Keratinocyte (primary cell): ENCODE measurements around the gene SLK.

ENCODE experiments used
- EZH2 ChIP-seq: IDR thresholded peaks from one replicate; pipeline ENCODE4 v1.6.1; 2012; ENCODE audit warnings: inconsistent platforms, mild to moderate bottlenecking, low read length, moderate library complexity
- TF ChIP-seq, protein P1 (sequence below), 3 experiments: IDR thresholded peaks in 1 of 3; conservative IDR thresholded peaks in 1 of 3; optimal IDR thresholded peaks in 1 of 3; 2 replicates in 2 of 3; 3 replicates in 1 of 3; pipeline versions ENCODE3 to v1.5.1; 2011; ENCODE audit warnings: low read length in 3 of 3, mild to moderate bottlenecking in 3 of 3, moderate library complexity in 2 of 3, control low read depth in 1 of 3, inconsistent platforms in 1 of 3; ENCODE audit not compliant: insufficient read depth in 2 of 3; ENCODE audit errors: extremely low read depth in 1 of 3

DNA sequence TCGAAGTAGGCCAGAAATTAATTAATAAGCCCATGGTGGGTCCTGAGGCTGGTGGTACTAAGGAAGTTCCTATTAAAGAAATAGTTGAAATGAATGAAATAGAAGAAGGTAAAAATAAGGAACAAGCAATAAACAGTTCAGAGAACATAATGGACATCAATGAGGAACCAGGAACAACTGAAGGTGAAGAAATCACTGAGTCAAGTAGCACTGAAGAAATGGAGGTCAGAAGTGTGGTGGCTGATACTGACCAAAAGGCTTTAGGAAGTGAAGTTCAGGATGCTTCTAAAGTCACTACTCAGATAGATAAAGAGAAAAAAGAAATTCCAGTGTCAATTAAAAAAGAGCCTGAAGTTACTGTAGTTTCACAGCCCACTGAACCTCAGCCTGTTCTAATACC is 36.0 kb downstream of the SLK start:
- TF ChIP-seq, protein P1, sequence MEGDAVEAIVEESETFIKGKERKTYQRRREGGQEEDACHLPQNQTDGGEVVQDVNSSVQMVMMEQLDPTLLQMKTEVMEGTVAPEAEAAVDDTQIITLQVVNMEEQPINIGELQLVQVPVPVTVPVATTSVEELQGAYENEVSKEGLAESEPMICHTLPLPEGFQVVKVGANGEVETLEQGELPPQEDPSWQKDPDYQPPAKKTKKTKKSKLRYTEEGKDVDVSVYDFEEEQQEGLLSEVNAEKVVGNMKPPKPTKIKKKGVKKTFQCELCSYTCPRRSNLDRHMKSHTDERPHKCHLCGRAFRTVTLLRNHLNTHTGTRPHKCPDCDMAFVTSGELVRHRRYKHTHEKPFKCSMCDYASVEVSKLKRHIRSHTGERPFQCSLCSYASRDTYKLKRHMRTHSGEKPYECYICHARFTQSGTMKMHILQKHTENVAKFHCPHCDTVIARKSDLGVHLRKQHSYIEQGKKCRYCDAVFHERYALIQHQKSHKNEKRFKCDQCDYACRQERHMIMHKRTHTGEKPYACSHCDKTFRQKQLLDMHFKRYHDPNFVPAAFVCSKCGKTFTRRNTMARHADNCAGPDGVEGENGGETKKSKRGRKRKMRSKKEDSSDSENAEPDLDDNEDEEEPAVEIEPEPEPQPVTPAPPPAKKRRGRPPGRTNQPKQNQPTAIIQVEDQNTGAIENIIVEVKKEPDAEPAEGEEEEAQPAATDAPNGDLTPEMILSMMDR (optimal IDR thresholded peaks at IDR 0.05 in 1 of 3, IDR thresholded peaks at IDR 0.05 in 1 of 3, conservative IDR thresholded peaks at IDR 0.05 in 1 of 3; ENCODE audit: extremely low read depth in 1 of 3, insufficient read depth in 2 of 3, low read length in 3 of 3) = no peak
- TF ChIP-seq EZH2 = no peak
